Measurements from ENCODE around the gene SLC26A4. TPM values are rescaled to one million over a fixed set of nuclear protein-coding genes. Genes with fewer than 3 reads are reported as not detected.

Gene SLC26A4
- 0.22 and 0.24 TPM in 2 replicates for total RNA-seq (2014; rRNA removed; shearing (Covaris generic))

DNA sequence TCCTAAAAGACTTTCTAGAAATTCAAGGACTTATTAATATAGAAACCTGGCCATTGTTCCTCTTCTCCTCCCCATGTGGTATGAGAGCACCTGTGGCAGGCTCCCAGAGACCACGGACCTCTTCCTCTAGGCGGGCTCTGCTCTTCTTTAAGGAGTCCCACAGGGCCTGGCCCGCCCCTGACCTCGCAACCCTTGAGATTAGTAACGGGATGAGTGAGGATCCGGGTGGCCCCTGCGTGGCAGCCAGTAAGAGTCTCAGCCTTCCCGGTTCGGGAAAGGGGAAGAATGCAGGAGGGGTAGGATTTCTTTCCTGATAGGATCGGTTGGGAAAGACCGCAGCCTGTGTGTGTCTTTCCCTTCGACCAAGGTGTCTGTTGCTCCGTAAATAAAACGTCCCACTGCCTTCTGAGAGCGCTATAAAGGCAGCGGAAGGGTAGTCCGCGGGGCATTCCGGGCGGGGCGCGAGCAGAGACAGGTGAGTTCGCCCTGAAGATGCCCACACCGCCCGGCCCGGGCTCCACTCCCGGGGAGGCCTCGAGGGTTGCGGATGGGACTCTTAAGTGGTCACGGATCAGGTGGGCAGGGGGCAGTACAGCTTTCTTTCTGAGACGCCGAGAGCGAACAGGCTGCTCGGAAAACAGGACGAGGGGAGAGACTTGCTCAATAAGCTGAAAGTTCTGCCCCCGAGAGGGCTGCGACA lies at the start of gene SLC26A4:
Gene SLC26A4 (plus strand): TSS at position 448 of the 700 bp plus-strand sequence. CDS start 814 bp downstream, outside the sequence.
- Histone ChIP-seq H3K9me3 (replicated peaks) (no peaks in the 10 kb centered on the region), H3K27ac (no peak within 1 kb of the TSS), H3K36me3 (no peaks in the 10 kb centered on the region), H3K4me3 (peak within 1 kb of the TSS; percentile 28), H3K27me3 (replicated peaks) (peaks cover 35% of the 10 kb centered on the region), H3K4me1 (replicated peaks) (peaks cover 23% of the 10 kb centered on the region)
- no peak for DNase-seq (ENCODE audit: low read depth in 1 of 2, low spot score in 2 of 2)

DNA sequence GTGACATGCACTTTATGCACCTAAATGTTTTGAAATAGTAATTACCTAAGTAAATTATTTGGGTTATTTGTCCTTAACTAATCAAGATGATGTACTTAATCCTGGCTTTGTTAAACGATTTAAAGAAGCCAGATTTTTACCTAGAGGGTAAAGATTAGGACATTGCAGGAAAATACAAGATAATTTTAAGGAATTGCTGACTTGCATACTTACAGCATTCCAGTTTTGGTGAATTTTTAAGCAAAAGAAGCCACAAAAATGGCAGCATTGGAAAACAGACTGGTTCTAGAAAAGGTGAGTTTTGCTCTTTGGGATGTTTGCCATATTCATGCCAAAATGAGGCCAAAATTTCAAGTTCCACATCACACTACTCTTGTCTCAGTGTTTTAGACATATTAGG lies 47.2 kb upstream of the SLC26A4 start:
- no peak for DNase-seq (ENCODE audit: low read depth in 1 of 2, low spot score in 2 of 2)
- no peaks in the 10 kb centered on the region; the same call in 1 of the 2 replicates for H3K4me1 ChIP-seq (replicated peaks)
- no peak overlapping the region for H3K4me3 ChIP-seq
- H3K27ac ChIP-seq: no peak overlapping the region
- H3K36me3 ChIP-seq: peaks cover 44% of the 10 kb centered on the region
- no peaks in the 10 kb centered on the region for H3K9me3 ChIP-seq (replicated peaks)
- no peaks in the 10 kb centered on the region for H3K27me3 ChIP-seq (replicated peaks)

- Histone ChIP-seq H3K9me3 (replicated peaks) (no peaks in the 10 kb centered on the region), H3K4me3 (no peak overlapping the region), H3K27me3 (replicated peaks) (no peaks in the 10 kb centered on the region), H3K36me3 (peaks cover 41% of the 10 kb centered on the region), H3K27ac (no peak overlapping the region), H3K4me1 (replicated peaks) (no peaks in the 10 kb centered on the region; the same call in 1 of the 2 replicates)
- DNase-seq (ENCODE audit: low read depth in 1 of 2, low spot score in 2 of 2): no peak
These were observed 46.7 kb upstream of the SLC26A4 start for GRCh38 chr7:107613948-107614347.

DNA sequence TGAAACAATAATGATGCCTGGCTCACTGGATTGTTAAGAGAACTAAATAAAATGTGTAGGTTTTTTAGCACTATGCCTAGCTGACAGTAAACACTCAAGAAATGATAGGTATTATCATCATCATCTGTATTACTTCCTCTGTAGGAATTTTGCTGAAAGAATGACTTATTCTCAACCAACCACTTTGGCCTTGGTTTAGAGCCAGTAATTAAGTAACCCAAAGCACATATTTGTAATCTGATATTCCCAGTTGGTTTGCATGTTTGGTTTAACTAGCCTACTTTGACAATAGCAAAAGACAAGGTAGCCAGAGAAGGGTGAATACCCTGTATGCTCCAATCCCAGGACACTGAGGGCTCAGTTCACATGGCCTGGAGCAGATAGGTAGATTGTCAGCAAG lies 46.2 kb upstream of the SLC26A4 start:
- DNase-seq (ENCODE audit: low read depth in 1 of 2, low spot score in 2 of 2): no peak
- no peak overlapping the region for H3K27ac ChIP-seq
- H3K4me1 ChIP-seq (replicated peaks): no peaks in the 10 kb centered on the region; the same call in 1 of the 2 replicates
- H3K36me3 ChIP-seq: peaks cover 37% of the 10 kb centered on the region
- H3K9me3 ChIP-seq (replicated peaks): no peaks in the 10 kb centered on the region
- H3K4me3 ChIP-seq: no peak overlapping the region
- H3K27me3 ChIP-seq (replicated peaks): no peaks in the 10 kb centered on the region

DNA sequence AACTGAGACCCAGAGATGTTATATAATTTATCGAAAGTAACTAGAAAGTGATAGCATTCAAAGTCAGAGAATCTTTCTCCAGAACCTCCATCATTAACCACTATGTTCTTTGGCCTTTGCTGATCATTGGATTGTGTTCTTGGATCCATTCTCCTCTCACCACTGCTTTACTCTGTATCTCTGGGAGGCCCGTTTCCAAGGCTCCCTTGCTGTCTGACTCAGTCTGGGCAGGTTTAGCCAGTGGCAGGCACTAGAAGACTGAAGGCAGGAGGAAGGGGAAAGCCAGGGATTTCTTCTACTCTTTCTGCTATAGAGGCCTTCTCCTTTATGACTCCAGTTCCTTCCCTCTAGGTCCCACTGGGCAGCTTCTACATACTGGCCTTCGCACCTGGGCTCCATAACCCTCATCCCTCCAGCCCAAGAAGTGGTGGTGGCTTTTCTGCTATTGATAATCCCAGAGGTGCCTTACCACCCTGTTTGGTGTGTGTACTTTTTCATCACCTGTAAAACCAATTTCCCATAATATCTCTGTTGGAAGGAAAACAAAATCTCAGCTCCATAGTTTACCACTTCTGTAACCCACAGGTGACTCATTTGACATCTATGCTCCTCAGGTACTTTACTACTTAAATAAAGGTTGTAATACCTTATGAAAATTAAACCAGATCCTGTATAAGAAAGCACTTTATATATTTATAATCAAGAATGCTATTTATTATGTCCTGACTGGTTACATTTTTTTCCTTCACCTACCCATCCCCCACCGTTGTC lies 44.5 kb upstream of the SLC26A4 start:
- Histone ChIP-seq H3K27me3 (replicated peaks) (no peaks in the 10 kb centered on the region), H3K27ac (no peak overlapping the region), H3K36me3 (peaks cover 30% of the 10 kb centered on the region), H3K4me1 (replicated peaks) (no peaks in the 10 kb centered on the region; the same call in 1 of the 2 replicates), H3K4me3 (no peak overlapping the region), H3K9me3 (replicated peaks) (no peaks in the 10 kb centered on the region)
- no peak for DNase-seq (ENCODE audit: low read depth in 1 of 2, low spot score in 2 of 2)

DNA sequence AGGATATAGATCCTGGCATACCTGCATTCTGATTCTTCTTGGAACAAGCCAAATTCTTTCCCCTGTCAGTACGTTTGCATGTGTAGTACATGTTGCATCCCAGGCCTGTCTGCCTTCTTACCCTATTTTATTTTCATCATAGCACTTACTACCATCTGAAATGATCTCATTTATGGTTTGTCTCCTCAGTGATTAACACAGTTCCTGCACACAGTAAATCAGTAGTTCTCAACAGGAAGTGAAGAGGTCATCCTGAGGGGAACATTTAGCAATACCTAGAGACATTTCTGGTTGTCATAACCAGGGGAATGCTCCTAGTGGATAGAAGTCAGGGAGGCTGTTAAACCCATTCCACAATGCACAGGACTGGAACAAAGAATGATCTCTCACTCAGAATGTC lies 38.2 kb upstream of the SLC26A4 start:
- DNase-seq (ENCODE audit: low read depth in 1 of 2, low spot score in 2 of 2): no peak
- Histone ChIP-seq H3K4me1 (replicated peaks) (no peaks in the 10 kb centered on the region), H3K36me3 (peaks cover 14% of the 10 kb centered on the region), H3K4me3 (no peak overlapping the region), H3K27me3 (replicated peaks) (no peaks in the 10 kb centered on the region), H3K27ac (no peak overlapping the region), H3K9me3 (replicated peaks) (no peaks in the 10 kb centered on the region)

GRCh38 chr7:107622894-107623293 lies 37.7 kb upstream of the SLC26A4 start:
- H3K4me1 ChIP-seq (replicated peaks): no peaks in the 10 kb centered on the region
- H3K27me3 ChIP-seq (replicated peaks): no peaks in the 10 kb centered on the region
- H3K9me3 ChIP-seq (replicated peaks): no peaks in the 10 kb centered on the region
- no peak overlapping the region for H3K4me3 ChIP-seq
- H3K36me3 ChIP-seq: peaks cover 14% of the 10 kb centered on the region
- DNase-seq (ENCODE audit: low read depth in 1 of 2, low spot score in 2 of 2): no peak
- no peak overlapping the region for H3K27ac ChIP-seq

DNA sequence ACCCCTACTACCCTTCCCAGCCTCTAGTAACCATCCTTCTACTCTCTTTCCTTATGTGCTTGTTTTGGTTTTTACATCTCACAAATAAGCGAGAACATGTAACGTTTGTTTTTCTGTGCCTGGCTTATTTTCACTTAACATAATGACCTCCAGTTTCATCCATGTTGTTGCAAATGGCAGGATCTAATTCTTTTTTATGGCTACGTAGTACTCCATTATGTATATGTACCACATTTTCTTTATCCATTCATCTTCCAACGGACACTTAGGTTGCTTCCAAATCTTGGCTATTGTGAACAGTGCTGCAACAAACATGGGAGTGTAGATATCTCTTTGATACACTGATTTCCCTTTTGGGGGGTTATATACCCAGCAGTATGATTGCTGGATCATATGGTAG lies 33.6 kb upstream of the SLC26A4 start:
- H3K36me3 ChIP-seq: peaks cover 8% of the 10 kb centered on the region; the same call in 1 of the 2 replicates
- H3K4me1 ChIP-seq (replicated peaks): no peaks in the 10 kb centered on the region
- DNase-seq (ENCODE audit: low read depth in 1 of 2, low spot score in 2 of 2): no peak
- no peak overlapping the region for H3K27ac ChIP-seq
- H3K9me3 ChIP-seq (replicated peaks): no peaks in the 10 kb centered on the region
- no peak overlapping the region for H3K4me3 ChIP-seq
- H3K27me3 ChIP-seq (replicated peaks): no peaks in the 10 kb centered on the region

- Histone ChIP-seq H3K27ac (no peak overlapping the region), H3K36me3 (no peaks in the 10 kb centered on the region; the same call in 1 of the 2 replicates), H3K27me3 (replicated peaks) (no peaks in the 10 kb centered on the region), H3K4me3 (no peak overlapping the region), H3K4me1 (replicated peaks) (no peaks in the 10 kb centered on the region), H3K9me3 (replicated peaks) (no peaks in the 10 kb centered on the region)
- no peak for DNase-seq (ENCODE audit: low read depth in 1 of 2, low spot score in 2 of 2)
These were observed 32.1 kb upstream of the SLC26A4 start for GRCh38 chr7:107628461-107629064.

- H3K4me3 ChIP-seq: no peak overlapping the region
- no peaks in the 10 kb centered on the region for H3K27me3 ChIP-seq (replicated peaks)
- H3K36me3 ChIP-seq: no peaks in the 10 kb centered on the region
- H3K27ac ChIP-seq: no peak overlapping the region
- DNase-seq (ENCODE audit: low read depth in 1 of 2, low spot score in 2 of 2): no peak
- H3K4me1 ChIP-seq (replicated peaks): no peaks in the 10 kb centered on the region
- no peaks in the 10 kb centered on the region for H3K9me3 ChIP-seq (replicated peaks)
These were observed 30.3 kb upstream of the SLC26A4 start for GRCh38 chr7:107630342-107630741.

- Histone ChIP-seq H3K4me1 (replicated peaks) (no peaks in the 10 kb centered on the region), H3K27me3 (replicated peaks) (no peaks in the 10 kb centered on the region), H3K4me3 (no peak overlapping the region), H3K27ac (no peak overlapping the region), H3K36me3 (no peaks in the 10 kb centered on the region), H3K9me3 (replicated peaks) (no peaks in the 10 kb centered on the region)
- no peak for DNase-seq (ENCODE audit: low read depth in 1 of 2, low spot score in 2 of 2)
These were observed 28.8 kb upstream of the SLC26A4 start for GRCh38 chr7:107631588-107632491.

- H3K36me3 ChIP-seq: no peaks in the 10 kb centered on the region
- H3K27ac ChIP-seq: no peak overlapping the region
- H3K4me1 ChIP-seq (replicated peaks): no peaks in the 10 kb centered on the region
- H3K4me3 ChIP-seq: no peak overlapping the region
- DNase-seq (ENCODE audit: low read depth in 1 of 2, low spot score in 2 of 2): no peak
- no peaks in the 10 kb centered on the region for H3K9me3 ChIP-seq (replicated peaks)
- H3K27me3 ChIP-seq (replicated peaks): no peaks in the 10 kb centered on the region
These were observed 28.1 kb upstream of the SLC26A4 start for GRCh38 chr7:107632492-107632865.

- Histone ChIP-seq H3K27ac (no peak overlapping the region), H3K9me3 (replicated peaks) (no peaks in the 10 kb centered on the region), H3K4me1 (replicated peaks) (peaks cover 6% of the 10 kb centered on the region; the same call in 1 of the 2 replicates), H3K4me3 (no peak overlapping the region), H3K36me3 (no peaks in the 10 kb centered on the region), H3K27me3 (replicated peaks) (no peaks in the 10 kb centered on the region)
- no peak for DNase-seq (ENCODE audit: low read depth in 1 of 2, low spot score in 2 of 2)
These were observed 22.0 kb upstream of the SLC26A4 start for GRCh38 chr7:107638594-107638993.
